Measurements from ENCODE around the gene HOXC9.

DNA sequence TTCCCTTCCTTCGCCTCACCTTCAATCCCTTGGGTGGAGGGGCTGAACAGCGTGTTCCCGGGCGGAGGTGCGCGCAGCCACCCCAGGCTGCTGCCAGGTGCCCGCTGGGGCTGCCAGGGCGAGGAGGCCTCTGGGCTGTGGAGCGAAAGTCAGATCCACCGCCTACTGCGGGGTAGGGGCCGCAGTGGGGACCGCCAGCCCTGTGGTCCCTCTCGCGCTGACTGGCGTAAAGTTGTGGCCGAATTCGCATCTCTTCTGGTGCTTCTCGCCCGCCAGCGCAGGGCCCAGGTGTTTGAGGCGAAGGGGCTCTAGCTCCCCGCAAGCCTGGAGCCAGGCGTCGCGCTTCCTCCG lies 46.8 kb downstream of the HOXC9 start:
- TF ChIP-seq POLR2A (IDR thresholded peaks at IDR 0.05) (no peak), POLR2AphosphoS5 (IDR thresholded peaks at IDR 0.05) (no peak)
